PC-9 (cell line): ENCODE data around the gene TBC1D9B.

ENCODE experiments used
- EZH2 ChIP-seq: fragments of 200-600 bp; sonication (generic); IDR thresholded peaks from 2 replicates; pipeline ENCODE4 v1.8.0; 2017; ENCODE audit warnings: antibody characterized with exemption, low read depth
- TF ChIP-seq, protein P1 (sequence below): fragments of 200-600 bp; sonication (generic); conservative IDR thresholded peaks from 2 replicates; pipeline ENCODE4 v1.6.1; 2017; ENCODE audit warnings: mixed run types, antibody characterized with exemption, mild to moderate bottlenecking, moderate library complexity

DNA sequence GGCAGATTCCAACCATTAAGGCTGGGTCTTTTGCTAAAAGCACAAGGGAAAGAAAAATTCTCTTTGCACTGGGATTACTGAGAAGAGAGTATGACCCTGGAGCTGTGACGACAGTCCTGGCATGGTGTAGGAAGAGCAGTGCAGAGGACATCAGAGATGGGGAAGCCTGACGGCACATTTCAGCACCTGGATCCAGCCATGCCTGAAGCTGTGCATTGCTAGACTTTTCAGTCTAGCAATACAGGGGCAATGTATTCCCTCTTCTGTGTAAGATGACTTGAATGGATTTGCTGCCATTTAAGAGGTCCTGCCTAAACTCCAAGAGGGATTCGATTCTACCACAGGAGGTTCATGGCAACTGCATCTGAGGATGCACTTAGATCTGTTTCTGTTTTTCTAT is 36.7 kb downstream of the TBC1D9B start:
- TF ChIP-seq, protein P1, sequence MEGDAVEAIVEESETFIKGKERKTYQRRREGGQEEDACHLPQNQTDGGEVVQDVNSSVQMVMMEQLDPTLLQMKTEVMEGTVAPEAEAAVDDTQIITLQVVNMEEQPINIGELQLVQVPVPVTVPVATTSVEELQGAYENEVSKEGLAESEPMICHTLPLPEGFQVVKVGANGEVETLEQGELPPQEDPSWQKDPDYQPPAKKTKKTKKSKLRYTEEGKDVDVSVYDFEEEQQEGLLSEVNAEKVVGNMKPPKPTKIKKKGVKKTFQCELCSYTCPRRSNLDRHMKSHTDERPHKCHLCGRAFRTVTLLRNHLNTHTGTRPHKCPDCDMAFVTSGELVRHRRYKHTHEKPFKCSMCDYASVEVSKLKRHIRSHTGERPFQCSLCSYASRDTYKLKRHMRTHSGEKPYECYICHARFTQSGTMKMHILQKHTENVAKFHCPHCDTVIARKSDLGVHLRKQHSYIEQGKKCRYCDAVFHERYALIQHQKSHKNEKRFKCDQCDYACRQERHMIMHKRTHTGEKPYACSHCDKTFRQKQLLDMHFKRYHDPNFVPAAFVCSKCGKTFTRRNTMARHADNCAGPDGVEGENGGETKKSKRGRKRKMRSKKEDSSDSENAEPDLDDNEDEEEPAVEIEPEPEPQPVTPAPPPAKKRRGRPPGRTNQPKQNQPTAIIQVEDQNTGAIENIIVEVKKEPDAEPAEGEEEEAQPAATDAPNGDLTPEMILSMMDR: no peak
- no peak for TF ChIP-seq EZH2
